NCI-H2171 treated with DMSO at 0.1 percent for 48 hours (cell line): ENCODE data around the gene GLIS1.

Source experiments
- DNase-seq: peaks from one replicate; lab custom pipeline; 2025; lab: John Stamatoyannopoulos, UW

GLIS1 gene

DNA sequence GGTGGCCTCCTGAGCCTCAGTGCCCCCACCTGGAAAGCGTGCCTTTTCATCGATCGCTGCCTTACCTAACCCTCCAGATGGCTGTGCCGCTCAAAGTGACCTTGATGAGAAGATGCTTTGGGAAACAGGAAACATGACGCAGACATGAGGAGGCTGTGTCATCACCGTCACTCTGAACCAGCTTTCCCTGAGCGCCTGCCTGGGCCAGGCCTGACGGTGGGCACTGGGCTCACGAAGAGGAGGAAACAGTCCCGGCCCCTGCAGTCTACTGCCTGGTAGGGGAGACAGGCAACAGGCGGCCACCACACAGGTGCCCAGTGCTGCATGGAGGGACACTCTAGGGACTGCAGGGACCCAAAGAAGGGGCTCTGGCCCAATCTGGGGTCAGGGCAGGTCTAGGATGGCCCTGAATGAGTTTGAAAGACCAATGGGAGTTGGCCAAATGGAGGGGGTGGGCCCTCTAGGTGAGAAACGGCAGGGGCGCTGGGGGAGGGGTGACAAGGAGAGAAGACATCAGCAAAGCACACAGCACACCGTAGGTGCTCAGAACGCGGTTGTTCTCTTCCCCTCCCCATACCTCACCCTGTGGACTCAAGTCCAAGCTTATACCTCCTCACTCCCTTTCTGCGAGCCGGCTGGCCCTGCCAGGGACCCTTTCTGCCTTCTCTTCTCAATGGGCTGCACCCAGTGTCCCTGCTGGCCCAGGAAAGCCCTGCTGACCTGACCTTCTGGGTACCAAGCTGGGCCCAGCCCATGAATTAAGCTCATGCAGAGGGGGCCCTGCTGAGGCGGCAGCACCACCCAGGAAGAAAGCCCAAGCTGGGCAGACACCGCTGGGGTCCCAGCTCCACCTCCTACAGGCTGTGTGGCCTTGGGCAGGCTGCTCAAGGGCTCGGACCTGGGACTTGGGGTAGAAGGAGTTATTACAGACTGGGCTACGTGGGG, 44.9 kb downstream of the GLIS1 start:
- DNase-seq = no peak

GRCh38 chr1:53693339-53693738, 45.6 kb downstream of the GLIS1 start:
- DNase-seq = no peak

GRCh38 chr1:53691326-53691725, 47.6 kb downstream of the GLIS1 start:
- no peak for DNase-seq

DNA sequence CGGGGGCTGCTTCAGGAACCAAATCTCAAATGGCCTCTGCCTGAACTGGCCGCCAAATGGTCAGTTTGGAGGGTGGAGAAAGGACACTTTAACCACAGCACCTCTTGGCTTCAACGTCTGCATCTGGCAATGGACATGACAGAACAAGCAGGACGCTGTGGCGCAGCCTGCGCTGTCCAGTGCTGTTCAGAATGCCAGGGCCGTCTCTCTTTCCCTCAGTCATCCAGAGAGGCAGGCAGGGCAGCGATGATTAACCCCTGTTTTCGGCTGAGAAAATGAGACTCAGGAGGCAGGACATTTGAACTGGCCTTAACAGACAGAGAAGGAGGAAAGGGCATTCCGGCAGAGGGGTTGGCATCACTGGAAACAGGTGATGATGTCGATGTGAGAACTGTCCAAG, 48.6 kb downstream of the GLIS1 start:
- DNase-seq = no peak

DNA sequence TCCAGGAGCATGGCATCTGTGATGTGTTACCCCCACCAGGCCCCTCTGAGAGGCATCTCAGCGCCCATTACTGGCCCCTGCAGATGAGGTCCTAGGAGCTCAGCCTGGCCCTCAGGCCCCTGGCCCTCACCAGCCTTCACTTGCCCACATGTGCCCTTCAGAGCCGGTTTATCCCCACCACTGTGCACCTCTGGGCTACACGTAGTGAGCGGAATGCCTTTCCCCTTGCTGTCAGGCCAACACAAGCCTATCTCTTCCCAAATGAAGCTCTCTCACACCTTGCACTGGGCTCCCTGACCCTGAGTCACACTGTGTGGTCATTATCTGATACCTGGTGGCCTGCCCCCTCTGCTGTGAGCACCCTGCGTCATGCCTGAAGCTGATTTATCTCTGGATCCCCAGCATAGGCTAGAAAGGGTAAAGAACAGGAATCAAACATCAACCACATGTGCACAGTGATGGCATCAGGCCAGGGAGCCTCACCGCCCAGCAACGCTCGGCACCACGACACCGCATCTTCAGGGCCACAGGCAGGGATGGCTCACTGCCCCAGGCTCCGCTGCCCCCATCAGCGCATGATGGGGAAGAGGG, 49.1 kb downstream of the GLIS1 start:
- DNase-seq = no peak

- no peak for DNase-seq
Observed at GRCh38 chr1:53689223-53689622, 49.7 kb downstream of the GLIS1 start.

GRCh38 chr1:53688381-53689102, 50.4 kb downstream of the GLIS1 start:
- DNase-seq = peak; percentile 9

GRCh38 chr1:53687901-53688300, 51.1 kb downstream of the GLIS1 start:
- DNase-seq = no peak

GRCh38 chr1:53687426-53687825, 51.5 kb downstream of the GLIS1 start:
- DNase-seq = no peak

- no peak for DNase-seq
Observed at GRCh38 chr1:53686965-53687267, 52.0 kb downstream of the GLIS1 start.

DNA sequence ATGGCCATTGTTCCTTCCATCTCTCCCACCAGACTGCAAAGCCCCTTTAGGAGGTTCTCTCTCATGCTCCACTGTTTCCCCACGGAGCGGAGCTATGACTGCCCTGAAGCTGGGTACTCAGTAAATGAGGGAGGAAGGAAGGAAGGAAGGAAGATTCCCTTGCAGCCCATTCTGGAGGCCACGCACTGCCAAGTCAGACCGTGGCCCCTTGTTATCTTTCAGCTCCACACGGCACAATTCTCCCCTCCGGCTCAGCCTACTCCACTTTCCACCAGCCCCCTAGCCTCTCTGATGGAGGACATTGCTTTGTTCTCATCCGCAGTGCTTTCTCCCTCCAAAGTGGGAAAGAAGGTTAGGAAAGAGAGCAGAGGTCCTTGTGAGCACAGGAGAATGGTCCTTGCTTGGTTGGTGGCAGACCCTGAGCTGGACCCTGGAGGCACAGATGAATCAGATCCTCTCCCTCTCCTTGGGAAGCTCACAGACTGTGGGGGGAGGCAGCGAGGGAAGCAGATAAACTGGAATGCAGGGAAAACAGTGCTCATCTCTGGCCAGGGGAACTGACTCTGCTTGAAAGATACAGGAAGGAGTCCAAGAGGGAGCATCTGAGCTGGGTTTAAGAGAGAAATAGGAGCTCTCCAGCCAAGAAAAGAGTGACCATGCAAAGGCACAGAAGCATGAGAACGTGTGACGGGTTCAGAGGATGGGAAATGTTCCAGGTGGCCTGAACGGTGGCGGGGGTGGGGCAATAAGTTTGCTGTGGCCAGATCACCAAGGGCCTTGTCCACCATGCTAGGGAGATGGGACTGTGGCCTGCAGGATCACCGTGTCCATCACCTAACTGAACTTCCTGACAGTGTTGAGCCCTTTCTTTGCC, 52.6 kb downstream of the GLIS1 start:
- DNase-seq = no peak

GRCh38 chr1:53685272-53686051, 53.5 kb downstream of the GLIS1 start:
- no peak for DNase-seq

- DNase-seq = no peak
Observed at GRCh38 chr1:53684741-53685140, 54.2 kb downstream of the GLIS1 start.

DNA sequence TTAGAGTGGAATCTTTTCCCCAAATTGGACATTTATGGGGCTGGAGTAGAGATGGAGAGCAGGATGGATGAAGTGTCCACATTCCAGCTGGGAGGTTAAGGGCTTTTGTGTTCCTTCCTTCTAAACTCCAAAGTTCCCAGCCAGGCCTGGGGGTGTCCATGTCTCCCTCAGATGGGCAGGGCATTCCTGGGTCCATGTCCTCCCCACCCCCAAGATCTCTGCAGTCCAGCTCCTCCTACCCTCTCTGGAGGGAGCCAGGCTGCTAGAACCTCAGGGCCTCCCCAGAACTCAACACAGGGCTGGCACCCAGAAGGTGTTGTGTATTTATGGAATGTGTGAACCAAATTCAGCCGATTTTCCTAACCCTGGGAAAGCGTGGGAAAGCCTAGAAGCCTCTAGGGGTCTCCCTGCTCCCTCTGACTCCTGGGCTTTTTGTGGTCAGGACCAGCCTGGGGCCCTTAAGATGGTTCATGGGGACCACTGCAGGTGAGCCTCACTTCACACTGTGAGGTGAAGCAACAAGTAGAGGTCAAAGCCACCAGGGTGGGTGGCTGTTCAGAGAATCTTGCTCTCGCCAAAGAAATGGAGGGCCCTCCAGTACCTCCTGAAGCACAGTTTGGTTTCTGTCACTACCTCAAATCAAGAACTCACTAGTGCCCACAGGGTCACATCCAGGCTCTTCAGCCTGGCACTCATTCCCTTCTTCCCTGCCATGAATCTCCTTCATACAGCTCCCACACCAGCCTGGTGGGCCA, 54.8 kb downstream of the GLIS1 start:
- DNase-seq = no peak

- DNase-seq = no peak
Observed at GRCh38 chr1:53682881-53683280, 56.1 kb downstream of the GLIS1 start.

DNA sequence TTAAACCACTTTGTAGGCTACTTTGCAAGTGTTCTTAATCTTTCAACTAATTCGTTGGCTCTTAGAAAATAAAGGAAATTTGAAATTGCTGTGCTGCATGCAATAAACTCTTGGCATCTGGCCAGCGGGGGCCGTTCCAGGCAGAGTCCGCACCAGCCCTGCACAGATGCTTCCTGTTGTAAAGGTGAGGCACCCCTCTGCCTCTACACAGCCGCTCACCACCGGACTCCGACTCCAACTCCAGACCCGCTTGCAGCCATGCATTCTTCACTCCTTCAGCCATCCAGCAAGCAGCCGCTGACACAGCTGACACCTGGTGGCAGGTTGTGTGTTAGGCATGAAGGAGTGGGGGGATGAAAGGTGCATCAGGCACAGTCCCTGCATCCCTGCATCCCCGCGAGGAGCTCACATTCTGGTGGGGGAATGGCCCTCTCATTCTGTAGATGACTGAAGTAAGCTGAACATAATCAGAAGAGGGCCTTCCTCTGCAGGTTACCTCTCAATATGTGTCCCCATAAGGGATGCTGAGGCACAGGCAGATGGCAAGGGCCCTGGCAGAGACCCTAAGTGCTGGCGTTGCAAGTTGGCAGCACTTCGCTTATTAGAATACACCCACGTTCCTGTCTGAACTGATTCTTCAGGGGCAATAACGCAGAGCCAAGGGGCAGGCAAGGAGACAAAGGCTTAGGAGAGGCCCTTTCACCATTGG, 56.8 kb downstream of the GLIS1 start:
- DNase-seq = peak; percentile 96

DNA sequence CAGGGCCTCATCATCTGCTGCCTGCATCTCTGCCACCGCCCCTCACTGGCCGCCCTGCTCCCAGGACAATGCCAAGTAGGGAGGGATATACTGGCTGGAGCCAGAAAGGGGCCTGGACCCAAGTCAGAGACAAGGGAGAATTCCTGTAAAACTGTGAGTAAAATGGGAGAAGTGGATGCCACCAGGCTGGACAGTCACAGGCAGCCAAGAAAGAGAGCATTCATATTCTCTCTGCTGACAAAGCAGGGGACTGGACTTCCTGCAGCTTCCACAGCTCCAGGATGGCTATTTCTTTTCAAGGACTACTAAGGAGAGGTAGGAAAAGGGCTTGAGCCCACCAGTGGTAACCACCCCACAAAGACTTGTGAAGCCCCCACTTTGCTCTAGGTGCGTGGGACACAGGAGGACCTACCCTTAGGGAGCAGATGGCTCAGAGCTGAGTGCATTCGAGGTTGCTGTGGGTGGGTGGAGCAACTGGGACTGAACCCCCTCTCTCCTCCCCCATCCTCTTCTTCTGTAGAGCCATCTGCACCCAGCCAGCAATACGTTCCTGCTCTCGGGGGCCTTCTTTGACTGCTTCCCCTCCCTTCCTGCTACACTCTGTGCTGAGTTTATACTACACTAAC, 57.5 kb downstream of the GLIS1 start:
- peak; percentile 96 for DNase-seq

GRCh38 chr1:53680868-53681267, 58.1 kb downstream of the GLIS1 start:
- no peak for DNase-seq
